Activated naive CD4-positive, alpha-beta T cell treated with anti-CD3 and anti-CD28 coated beads for 36 hours (primary cell): ENCODE measurements around the gene LIX1L. TPM values are rescaled to one million over a fixed set of nuclear protein-coding genes. Genes with fewer than 3 reads are reported as not detected.
"Not testable (repeated sequence)": the region's sequence is repeated elsewhere in the genome, so short reads cannot be mapped to it uniquely, and the experiment has no call there.

Experiments used
- CTCF ChIA-PET: fragments of 350-600 bp; sonication (Branson Sonifier 250); formaldehyde crosslinking; loops from one replicate; lab custom pipeline; 2021; ENCODE audit warnings: antibody characterized with exemption; lab: Charles Lee
- DNase-seq: peaks from one replicate; pipeline ENCODE4 v3.0.0-alpha.2; 2020
- H3K27ac Mint-ChIP-seq: one replicate; pipeline ENCODE4 v1.8.0; 2021; ENCODE audit warnings: mild to moderate bottlenecking, mixed read lengths
- H3K27me3 Mint-ChIP-seq: one replicate; pipeline ENCODE4 v1.8.0; 2021; ENCODE audit warnings: low read depth, mixed read lengths
- H3K36me3 Mint-ChIP-seq: one replicate; pipeline ENCODE4 v1.8.0; 2021; ENCODE audit warnings: low read depth, mixed read lengths
- H3K4me1 Mint-ChIP-seq: one replicate; pipeline ENCODE4 v1.8.0; 2021; ENCODE audit warnings: low read depth, mixed read lengths
- H3K4me3 Mint-ChIP-seq: one replicate; pipeline ENCODE4 v1.8.0; 2021; ENCODE audit warnings: mild to moderate bottlenecking, moderate library complexity, mixed read lengths
- H3K9me3 Mint-ChIP-seq: one replicate; pipeline ENCODE4 v1.8.0; 2021; ENCODE audit warnings: mixed read lengths
- intact Hi-C: fragments of 100-400 bp; cut with micrococcal nuclease; formaldehyde crosslinking; loops from one replicate; pipeline ENCODE4 v1.15.1; 2023
- total RNA-seq, 2 experiments: library from RNA; stranded (reverse); gene quantifications; one replicate each; pipeline ENCODE4 v1.2.3, GENCODE V29; 2021

Gene LIX1L
- total RNA-seq, 2 experiments from 2014 or later: 43.6 to 44.3 TPM

- intact Hi-C loops: no loop called here
- no peak for DNase-seq
- no peaks in the 10 kb centered on the region for H3K9me3 Mint-ChIP-seq
- H3K4me3 Mint-ChIP-seq: no peak overlapping the region
- H3K36me3 Mint-ChIP-seq: peaks cover 12% of the 10 kb centered on the region
- H3K27me3 Mint-ChIP-seq: no peaks in the 10 kb centered on the region
- H3K27ac Mint-ChIP-seq: no peak overlapping the region
- H3K4me1 Mint-ChIP-seq: peaks cover 30% of the 10 kb centered on the region
- CTCF ChIA-PET: interaction anchor here (2.1 kb wide), 1 partner anchor 77 kb away, joined by 5 read pairs; the partner anchor contains the start of gene NUDT17
Measured at GRCh38 chr1:145922266-145922665, 35.6 kb downstream of the LIX1L start.

- DNase-seq, H3K27me3 Mint-ChIP-seq, intact Hi-C loops, H3K9me3 Mint-ChIP-seq: not testable (repeated sequence)
- Mint-ChIP-seq H3K27ac (peak overlapping the region; percentile 70), H3K4me1 (peaks cover 38% of the 10 kb centered on the region), H3K36me3 (peaks cover 16% of the 10 kb centered on the region), H3K4me3 (peak overlapping the region; percentile 89)
- CTCF ChIA-PET: interaction anchor here (2.5 kb wide), 1 partner anchor 75 kb away, joined by 11 read pairs; the partner anchor contains the start of gene NUDT17
Measured at GRCh38 chr1:145920297-145920696, 37.5 kb downstream of the LIX1L start.

GRCh38 chr1:145918992-145919939 lies 38.6 kb downstream of the LIX1L start:
- Mint-ChIP-seq H3K4me3 (peak overlapping the region; percentile 89), H3K9me3 (no peaks in the 10 kb centered on the region), H3K27me3 (no peaks in the 10 kb centered on the region), H3K36me3 (peaks cover 17% of the 10 kb centered on the region), H3K27ac (peak overlapping the region; percentile 93), H3K4me1 (peaks cover 38% of the 10 kb centered on the region)
- intact Hi-C loops: loop anchor here (1.0 to 10.0 kb wide), 8 partner anchors 8 to 164 kb away; partner anchors contain the start of genes ANKRD34A, NUDT17, PIAS3 and POLR3GL
- peak; percentile 22 for DNase-seq
- CTCF ChIA-PET: interaction anchor here (0.6 to 2.5 kb wide), 6 partner anchors 8 to 74 kb away, joined by 3 to 11 read pairs (median 4); partner anchors contain the start of genes NUDT17 and RBM8A

GRCh38 chr1:145918144-145918991 lies 39.4 kb downstream of the LIX1L start, which contains the start of gene PEX11B:
PEX11B (minus strand) TSS chr1:145918717; CDS start chr1:145918688, 29 bp downstream.
- Mint-ChIP-seq H3K27ac (peak within 1 kb of the TSS; percentile 93), H3K4me1 (peaks cover 39% of the 10 kb centered on the region), H3K36me3 (peaks cover 17% of the 10 kb centered on the region), H3K9me3 (no peaks in the 10 kb centered on the region), H3K4me3 (peak within 1 kb of the TSS; percentile 89), H3K27me3 (no peaks in the 10 kb centered on the region)
- CTCF ChIA-PET: interaction anchor here (1.5 to 2.5 kb wide), 5 partner anchors 9 to 73 kb away, joined by 3 to 11 read pairs (median 5); partner anchors contain the start of genes NUDT17 and RBM8A
- peak; percentile 94 for DNase-seq
- intact Hi-C loops: loop anchor here (1.0 to 10.0 kb wide), 8 partner anchors 9 to 164 kb away; partner anchors contain the start of genes ANKRD34A, NUDT17, PIAS3 and POLR3GL

- Mint-ChIP-seq H3K27me3 (no peaks in the 10 kb centered on the region), H3K4me1 (peaks cover 40% of the 10 kb centered on the region), H3K36me3 (peaks cover 12% of the 10 kb centered on the region), H3K9me3 (no peaks in the 10 kb centered on the region), H3K27ac (peak overlapping the region; percentile 93), H3K4me3 (peak overlapping the region; percentile 89)
- no peak for DNase-seq
- CTCF ChIA-PET: interaction anchor here (0.8 to 2.1 kb wide), 2 partner anchors 45 to 59 kb away, joined by 3 to 4 read pairs; no protein-coding TSS in a partner anchor
- intact Hi-C loops: loop anchor here (10.0 kb wide), 1 partner anchor 163 kb away; no protein-coding TSS in a partner anchor
Measured at GRCh38 chr1:145917595-145917994, 40.2 kb downstream of the LIX1L start.

- CTCF ChIA-PET: interaction anchor here (0.8 to 2.1 kb wide), 5 partner anchors 25 to 62 kb away, joined by 3 to 7 read pairs (median 4); no protein-coding TSS in a partner anchor
- Mint-ChIP-seq H3K4me3 (peak overlapping the region; percentile 89), H3K36me3 (peaks cover 12% of the 10 kb centered on the region), H3K27me3 (no peaks in the 10 kb centered on the region), H3K27ac (peak overlapping the region; percentile 57), H3K9me3 (no peaks in the 10 kb centered on the region), H3K4me1 (peaks cover 40% of the 10 kb centered on the region)
- intact Hi-C loops: loop anchor here (10.0 kb wide), 1 partner anchor 162 kb away; no protein-coding TSS in a partner anchor
- no peak for DNase-seq
Measured at GRCh38 chr1:145916745-145917144, 41.1 kb downstream of the LIX1L start.

GRCh38 chr1:145912128-145912641 lies 45.6 kb downstream of the LIX1L start:
- no peak overlapping the region for H3K27ac Mint-ChIP-seq
- intact Hi-C loops: loop anchor here (10.0 kb wide), 1 partner anchor 157 kb away; no protein-coding TSS in a partner anchor

GRCh38 chr1:145908653-145909052 lies 49.2 kb downstream of the LIX1L start:
- no peak for DNase-seq
- Mint-ChIP-seq H3K9me3 (no peaks in the 10 kb centered on the region), H3K36me3 (peaks cover 6% of the 10 kb centered on the region)

More at GRCh38 chr1:145912128-145912641, 45.6 kb downstream of the LIX1L start:
- CTCF ChIA-PET: interaction anchor here (0.7 to 7.4 kb wide), 3 partner anchors 15 to 65 kb away, joined by 3 to 76 read pairs (median 9); partner anchors contain the start of genes NUDT17, PIAS3 and RBM8A
- DNase-seq: no peak
- Mint-ChIP-seq H3K4me3 (no peak overlapping the region), H3K27me3 (no peaks in the 10 kb centered on the region), H3K4me1 (peaks cover 17% of the 10 kb centered on the region), H3K36me3 (peaks cover 12% of the 10 kb centered on the region), H3K9me3 (no peaks in the 10 kb centered on the region)

GRCh38 chr1:145906954-145907753 lies 50.7 kb downstream of the LIX1L start:
- H3K27me3 Mint-ChIP-seq: no peaks in the 10 kb centered on the region
- no peaks in the 10 kb centered on the region for H3K9me3 Mint-ChIP-seq
- peaks cover 5% of the 10 kb centered on the region for H3K4me1 Mint-ChIP-seq
- no peak for DNase-seq
- CTCF ChIA-PET: interaction anchor here (0.6 to 7.4 kb wide), 7 partner anchors 11 to 116 kb away, joined by 3 to 76 read pairs (median 5); partner anchors contain the start of gene NUDT17
- H3K4me3 Mint-ChIP-seq: no peak overlapping the region
- H3K36me3 Mint-ChIP-seq: peaks cover 6% of the 10 kb centered on the region
- no peak overlapping the region for H3K27ac Mint-ChIP-seq
- intact Hi-C loops: no loop called here

More at GRCh38 chr1:145908653-145909052, 49.2 kb downstream of the LIX1L start:
- intact Hi-C loops: no loop called here
- Mint-ChIP-seq H3K27me3 (no peaks in the 10 kb centered on the region), H3K4me3 (no peak overlapping the region), H3K27ac (no peak overlapping the region), H3K4me1 (peaks cover 9% of the 10 kb centered on the region)
- CTCF ChIA-PET: interaction anchor here (0.6 to 7.4 kb wide), 9 partner anchors 13 to 110 kb away, joined by 3 to 76 read pairs (median 5); partner anchors contain the start of genes LIX1L, NUDT17 and RBM8A

GRCh38 chr1:145901312-145902021 lies 56.4 kb downstream of the LIX1L start:
- H3K4me3 Mint-ChIP-seq: no peak overlapping the region
- no peak overlapping the region for H3K27ac Mint-ChIP-seq
- no peaks in the 10 kb centered on the region for H3K9me3 Mint-ChIP-seq
- H3K4me1 Mint-ChIP-seq: no peaks in the 10 kb centered on the region
- DNase-seq: no peak
- H3K36me3 Mint-ChIP-seq: peaks cover 4% of the 10 kb centered on the region
- CTCF ChIA-PET: no interaction called here
- intact Hi-C loops: no loop called here
- H3K27me3 Mint-ChIP-seq: no peaks in the 10 kb centered on the region
